Type B pancreatic cell (in vitro differentiated cells): ENCODE results near the gene TTLL8. TPM values are rescaled to one million over a fixed set of nuclear protein-coding genes. Genes with fewer than 3 reads are reported as not detected.

Experiments used
- DNase-seq: peaks from one replicate; pipeline ENCODE4 v3.0.0; 2021; ENCODE audit warnings: mixed read lengths; ENCODE audit not compliant: unreplicated experiment; ENCODE audit errors: extremely low spot score
- H3K27ac Mint-ChIP-seq: 2 replicates; pipeline ENCODE4 v1.8.0; 2021; ENCODE audit warnings: mild to moderate bottlenecking, mixed read lengths
- H3K27me3 Mint-ChIP-seq: 2 replicates; pipeline ENCODE4 v1.8.0; 2021; ENCODE audit warnings: mixed read lengths
- H3K36me3 Mint-ChIP-seq: 2 replicates; pipeline ENCODE4 v1.8.0; 2021; ENCODE audit warnings: mixed read lengths
- H3K4me1 Mint-ChIP-seq: one replicate; pipeline ENCODE4 v1.8.0; 2021; ENCODE audit warnings: mixed read lengths; ENCODE audit not compliant: unreplicated experiment
- H3K4me3 Mint-ChIP-seq: 2 replicates; pipeline ENCODE4 v1.8.0; 2021; ENCODE audit warnings: mild to moderate bottlenecking, mixed read lengths
- H3K9me3 Mint-ChIP-seq: 2 replicates; pipeline ENCODE4 v1.8.0; 2021; ENCODE audit warnings: mixed read lengths
- total RNA-seq: library from RNA; stranded (reverse); gene quantifications from 2 replicates; pipeline ENCODE4 v1.2.1, GENCODE V29; 2021; ENCODE audit warnings: low replicate concordance
- TF ChIP-seq, protein P1 (sequence below): fragments of 200-600 bp; sonication (generic); conservative IDR thresholded peaks from 2 replicates; pipeline ENCODE4 v1.5.0; 2021; ENCODE audit warnings: antibody characterized with exemption, mild to moderate bottlenecking

TTLL8 gene
- total RNA-seq, 1 donor from 2014 or later = not detected

DNA sequence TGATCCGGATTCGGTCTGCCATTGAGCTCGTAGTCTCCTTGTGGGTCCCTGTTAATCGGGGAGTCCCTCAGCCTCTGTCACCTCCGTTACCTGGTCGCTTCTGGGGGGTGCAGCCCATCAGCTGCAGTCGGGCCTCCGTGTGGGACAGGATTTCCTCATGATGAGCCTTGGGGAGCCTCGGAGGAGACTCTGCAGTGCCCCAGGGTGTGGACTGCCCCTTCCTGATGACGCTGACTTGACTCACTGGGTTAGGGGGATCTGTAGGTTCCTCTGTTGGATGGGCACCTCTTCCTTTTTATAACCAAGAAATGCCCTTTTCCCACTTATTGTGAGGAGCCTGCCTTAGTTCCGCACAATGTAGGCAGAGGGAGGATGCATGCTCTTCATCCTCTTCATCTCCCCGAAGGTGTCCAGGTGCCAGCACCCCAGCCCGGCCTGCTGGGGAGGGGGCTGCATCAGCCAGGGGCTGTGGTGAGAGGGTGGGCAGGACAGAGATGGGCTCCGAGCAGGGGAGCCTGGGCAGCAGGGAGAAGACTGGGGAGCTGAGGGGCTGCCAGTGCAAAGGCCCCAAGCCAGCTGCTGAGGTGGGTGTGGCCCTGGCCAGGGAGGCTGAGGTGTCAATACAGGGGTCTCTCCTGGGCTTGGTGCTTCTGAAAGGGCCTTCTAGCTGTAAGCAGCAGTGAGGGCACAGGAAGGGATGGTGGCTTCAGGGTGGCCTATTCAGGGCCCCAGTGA lies 13.5 kb upstream of the TTLL8 start:
- Mint-ChIP-seq H3K9me3 (no peaks in the 10 kb centered on the region), H3K4me1 (no peaks in the 10 kb centered on the region), H3K27me3 (no peaks in the 10 kb centered on the region), H3K27ac (no peak overlapping the region), H3K4me3 (no peak overlapping the region), H3K36me3 (no peaks in the 10 kb centered on the region)
- TF ChIP-seq, protein P1, sequence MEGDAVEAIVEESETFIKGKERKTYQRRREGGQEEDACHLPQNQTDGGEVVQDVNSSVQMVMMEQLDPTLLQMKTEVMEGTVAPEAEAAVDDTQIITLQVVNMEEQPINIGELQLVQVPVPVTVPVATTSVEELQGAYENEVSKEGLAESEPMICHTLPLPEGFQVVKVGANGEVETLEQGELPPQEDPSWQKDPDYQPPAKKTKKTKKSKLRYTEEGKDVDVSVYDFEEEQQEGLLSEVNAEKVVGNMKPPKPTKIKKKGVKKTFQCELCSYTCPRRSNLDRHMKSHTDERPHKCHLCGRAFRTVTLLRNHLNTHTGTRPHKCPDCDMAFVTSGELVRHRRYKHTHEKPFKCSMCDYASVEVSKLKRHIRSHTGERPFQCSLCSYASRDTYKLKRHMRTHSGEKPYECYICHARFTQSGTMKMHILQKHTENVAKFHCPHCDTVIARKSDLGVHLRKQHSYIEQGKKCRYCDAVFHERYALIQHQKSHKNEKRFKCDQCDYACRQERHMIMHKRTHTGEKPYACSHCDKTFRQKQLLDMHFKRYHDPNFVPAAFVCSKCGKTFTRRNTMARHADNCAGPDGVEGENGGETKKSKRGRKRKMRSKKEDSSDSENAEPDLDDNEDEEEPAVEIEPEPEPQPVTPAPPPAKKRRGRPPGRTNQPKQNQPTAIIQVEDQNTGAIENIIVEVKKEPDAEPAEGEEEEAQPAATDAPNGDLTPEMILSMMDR = no peak
- no peak for DNase-seq

DNA sequence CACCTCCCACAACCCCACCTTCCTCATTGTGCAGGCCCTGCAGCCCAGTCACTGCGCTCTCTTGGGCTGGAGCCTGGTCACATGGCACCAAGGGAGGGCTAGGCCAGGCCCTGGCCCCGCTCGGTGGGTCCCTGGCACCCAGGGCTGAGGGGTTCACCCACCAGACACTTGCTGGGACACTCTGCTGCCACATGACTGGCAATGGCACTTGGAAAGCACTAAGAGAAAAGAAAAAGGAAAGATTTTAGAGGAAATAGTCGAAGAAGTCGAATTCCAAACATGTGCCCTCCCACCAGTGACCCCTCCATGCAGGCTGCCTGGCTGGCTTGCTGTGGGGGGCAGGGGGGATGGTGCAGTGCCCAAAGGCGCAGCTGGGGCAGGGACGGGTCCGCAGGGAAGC lies 12.3 kb upstream of the TTLL8 start:
- no peak for DNase-seq
- H3K36me3 Mint-ChIP-seq = no peaks in the 10 kb centered on the region
- no peak overlapping the region for H3K27ac Mint-ChIP-seq
- H3K4me1 Mint-ChIP-seq = peaks cover 3% of the 10 kb centered on the region
- TF ChIP-seq, protein P1 = no peak
- H3K9me3 Mint-ChIP-seq = no peaks in the 10 kb centered on the region
- no peak overlapping the region for H3K4me3 Mint-ChIP-seq
- no peaks in the 10 kb centered on the region for H3K27me3 Mint-ChIP-seq

DNA sequence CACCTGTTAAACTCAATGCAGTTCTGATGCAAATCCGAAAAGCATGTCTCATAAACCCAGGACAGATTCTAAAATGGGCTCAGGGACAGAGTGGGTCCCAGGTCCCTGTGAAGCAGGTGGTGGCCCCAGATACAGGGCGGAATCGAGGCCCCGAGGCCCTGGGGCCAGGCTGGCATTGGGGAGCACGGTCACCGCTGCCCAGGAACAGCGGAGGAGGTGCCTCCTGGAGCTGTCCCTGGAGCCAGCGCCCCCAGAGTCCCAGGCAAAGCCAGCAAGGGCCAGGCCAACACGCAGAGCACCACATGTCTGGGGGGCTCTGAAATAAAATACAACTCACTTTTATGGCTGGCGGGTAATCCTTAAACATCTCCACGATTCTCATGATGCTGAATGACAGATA lies 10.0 kb upstream of the TTLL8 start:
- no peaks in the 10 kb centered on the region for H3K9me3 Mint-ChIP-seq
- H3K27ac Mint-ChIP-seq = no peak overlapping the region
- no peaks in the 10 kb centered on the region for H3K27me3 Mint-ChIP-seq
- DNase-seq = no peak
- peaks cover 3% of the 10 kb centered on the region for H3K4me1 Mint-ChIP-seq
- TF ChIP-seq, protein P1 = no peak
- H3K36me3 Mint-ChIP-seq = no peaks in the 10 kb centered on the region
- H3K4me3 Mint-ChIP-seq = no peak overlapping the region

DNA sequence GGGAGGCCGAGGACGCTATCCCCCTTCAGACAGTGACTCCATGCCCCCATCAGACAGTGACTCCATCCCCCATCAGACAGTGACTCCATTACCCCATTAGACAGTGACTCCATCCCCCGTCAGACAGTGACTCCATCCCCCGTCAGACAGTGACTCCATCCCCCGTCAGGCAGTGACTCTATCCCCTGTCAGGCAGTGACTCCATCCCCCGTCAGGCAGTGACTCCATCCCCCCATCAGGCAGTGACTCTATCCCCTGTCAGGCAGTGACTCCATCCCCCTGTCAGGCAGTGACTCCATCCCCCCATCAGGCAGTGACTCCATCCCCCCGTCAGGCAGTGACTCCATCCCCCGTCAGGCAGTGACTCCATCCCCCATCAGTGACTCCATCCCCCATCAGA lies 9.1 kb upstream of the TTLL8 start:
- Mint-ChIP-seq H3K27ac (no peak overlapping the region), H3K4me1 (peaks cover 3% of the 10 kb centered on the region), H3K36me3 (no peaks in the 10 kb centered on the region), H3K27me3 (no peaks in the 10 kb centered on the region), H3K4me3 (no peak overlapping the region), H3K9me3 (no peaks in the 10 kb centered on the region)
- TF ChIP-seq, protein P1 = no peak
- no peak for DNase-seq

DNA sequence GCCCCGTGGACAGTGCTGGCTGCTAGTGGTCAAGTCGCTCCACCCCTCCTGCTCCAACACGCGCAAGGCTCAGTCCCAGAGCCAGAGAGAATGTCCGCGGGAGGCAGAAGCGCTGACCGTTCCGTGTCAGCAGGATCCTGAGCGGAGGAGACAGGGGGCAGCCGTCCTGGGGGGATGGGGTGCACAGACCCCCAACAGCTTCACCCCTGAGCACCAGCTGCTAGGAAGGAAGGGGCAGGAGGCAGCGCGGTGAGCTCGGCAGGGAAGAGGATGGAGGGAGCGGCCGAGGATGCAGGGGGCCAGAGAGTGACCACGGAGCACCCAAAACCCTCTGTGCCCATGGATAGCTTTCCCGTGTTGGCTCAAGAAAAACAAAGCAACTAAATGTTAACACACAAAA lies 6.4 kb upstream of the TTLL8 start:
- TF ChIP-seq, protein P1 = no peak
- Mint-ChIP-seq H3K27ac (no peak overlapping the region), H3K4me3 (no peak overlapping the region), H3K36me3 (no peaks in the 10 kb centered on the region), H3K4me1 (peaks cover 10% of the 10 kb centered on the region), H3K9me3 (no peaks in the 10 kb centered on the region), H3K27me3 (peaks cover 6% of the 10 kb centered on the region)
- DNase-seq = no peak
